ENCODE results near the gene PCDH9.

The PCDH9 gene

DNA sequence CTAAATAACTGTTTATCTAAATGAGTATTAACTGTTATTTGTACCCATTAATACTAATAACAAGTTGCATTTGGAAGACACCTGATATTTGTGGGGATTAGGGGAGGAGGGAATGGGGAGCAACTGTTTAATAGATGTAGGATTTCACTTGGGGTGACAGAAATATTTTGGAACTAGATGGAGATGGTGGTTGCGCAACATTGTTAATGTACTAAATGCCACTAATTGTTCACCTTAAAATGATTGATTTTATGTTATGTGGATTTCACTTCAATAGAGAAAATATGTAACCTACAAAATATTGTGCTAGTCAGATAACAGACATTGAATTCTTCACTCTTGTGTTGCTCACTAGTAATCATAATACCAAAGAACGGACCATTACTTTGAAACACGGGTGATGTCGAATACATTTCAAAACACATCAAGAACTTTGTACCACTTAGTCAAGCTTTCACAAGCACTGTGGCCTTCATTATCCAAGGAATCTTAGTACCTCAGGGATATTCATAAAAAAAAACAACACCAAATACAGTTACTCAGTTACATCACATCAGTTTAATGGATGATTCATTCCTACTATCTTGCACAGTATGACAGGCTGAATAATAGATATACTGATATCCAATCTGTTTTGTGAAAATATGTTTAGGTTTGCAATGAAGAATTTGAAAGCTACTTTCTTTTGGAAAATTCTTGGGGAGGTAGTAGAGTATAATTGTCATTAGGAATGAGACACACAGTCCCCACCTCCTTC is 721.8 kb downstream of the PCDH9 start:
- no peak overlapping the region for H3K27ac ChIP-seq
- no peaks in the 10 kb centered on the region for H3K36me3 ChIP-seq (ENCODE audit: insufficient read depth, low read length)
- H3K4me3 ChIP-seq: no peak overlapping the region
- no peak overlapping the region for H3K9ac ChIP-seq (ENCODE audit: insufficient read length)
- no peaks in the 10 kb centered on the region for H3K9me3 ChIP-seq (ENCODE audit: low read depth, low read length)
- DNase-seq (ENCODE audit: low read depth, low spot score): no peak
- TF ChIP-seq FOXP2 (optimal IDR thresholded peaks at IDR 0.05; ENCODE audit: control extremely low read depth, extremely low read length, insufficient read depth): no peak
- no peak for TF ChIP-seq EZH2 (IDR thresholded peaks at IDR 0.05)
- TF ChIP-seq POLR2AphosphoS5 (IDR thresholded peaks at IDR 0.05; ENCODE audit: borderline replicate concordance, low read depth, low read length): no peak

DNA sequence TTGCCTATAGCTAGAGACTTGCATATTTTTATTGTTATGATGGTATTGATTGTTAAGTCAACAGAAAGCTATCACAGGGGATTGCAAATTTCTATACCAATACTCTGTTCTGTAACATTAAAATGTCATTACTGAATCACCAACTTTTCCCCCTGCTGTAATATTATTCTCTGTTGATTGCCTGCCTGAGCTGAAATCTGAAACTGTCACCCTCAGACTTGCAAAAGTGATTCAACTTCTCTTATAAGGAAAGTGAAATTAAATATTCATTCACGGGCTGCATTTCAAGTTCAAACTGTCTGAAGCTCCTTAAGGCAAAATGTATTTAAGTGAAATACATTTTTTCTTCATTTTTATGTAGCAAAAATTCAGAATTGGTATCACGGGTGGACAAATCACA is 723.2 kb downstream of the PCDH9 start:
- Histone ChIP-seq H3K36me3 (ENCODE audit: insufficient read depth, low read length) (no peaks in the 10 kb centered on the region), H3K27ac (no peak overlapping the region), H3K4me3 (no peak overlapping the region), H3K9me3 (ENCODE audit: low read depth, low read length) (no peaks in the 10 kb centered on the region), H3K9ac (ENCODE audit: insufficient read length) (no peak overlapping the region)
- TF ChIP-seq FOXP2 (optimal IDR thresholded peaks at IDR 0.05; ENCODE audit: control extremely low read depth, extremely low read length, insufficient read depth) (no peak), POLR2AphosphoS5 (IDR thresholded peaks at IDR 0.05; ENCODE audit: borderline replicate concordance, low read depth, low read length) (no peak), EZH2 (IDR thresholded peaks at IDR 0.05) (no peak)
- DNase-seq (ENCODE audit: low read depth, low spot score): no peak

DNA sequence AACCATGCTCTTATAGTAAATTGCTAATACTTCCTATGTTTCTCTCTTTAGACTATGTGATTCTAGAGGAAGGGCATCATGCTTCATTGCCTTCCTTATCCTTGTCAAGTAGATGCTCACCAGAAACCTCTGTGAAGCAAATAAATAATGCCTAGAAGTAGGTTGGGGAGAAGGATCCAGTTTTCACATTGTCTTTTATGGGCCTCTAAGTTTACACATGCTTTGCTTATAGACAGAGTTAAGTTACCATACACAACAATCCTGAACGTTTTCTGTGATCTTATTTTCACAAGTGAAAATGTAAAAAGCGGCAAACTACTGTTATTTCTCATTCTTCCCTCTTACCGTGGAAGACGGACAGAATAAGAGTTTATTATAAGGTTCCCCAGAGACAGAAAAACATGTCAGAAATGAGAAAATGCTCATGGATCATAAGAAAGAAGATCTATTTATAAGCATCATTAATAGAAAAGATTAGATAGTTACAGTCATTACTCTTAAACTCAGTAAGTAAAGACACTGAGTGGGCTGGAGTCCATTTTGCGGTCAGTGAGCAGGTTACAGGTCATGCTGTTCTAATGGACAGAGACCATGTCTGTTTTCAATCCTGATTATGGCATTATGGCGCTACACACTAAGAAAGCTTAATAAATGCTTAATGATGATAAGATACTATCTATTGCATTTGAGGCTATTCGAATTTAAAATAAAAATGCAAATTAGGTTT is 723.9 kb downstream of the PCDH9 start:
- H3K4me3 ChIP-seq: no peak overlapping the region
- TF ChIP-seq FOXP2 (optimal IDR thresholded peaks at IDR 0.05; ENCODE audit: control extremely low read depth, extremely low read length, insufficient read depth) (no peak), EZH2 (IDR thresholded peaks at IDR 0.05) (no peak), POLR2AphosphoS5 (IDR thresholded peaks at IDR 0.05; ENCODE audit: borderline replicate concordance, low read depth, low read length) (no peak)

GRCh38 chr13:66503890-66504289 is 726.2 kb downstream of the PCDH9 start:
- Histone ChIP-seq H3K36me3 (ENCODE audit: insufficient read depth, low read length) (no peaks in the 10 kb centered on the region), H3K9ac (ENCODE audit: insufficient read length) (no peak overlapping the region), H3K9me3 (ENCODE audit: low read depth, low read length) (no peaks in the 10 kb centered on the region), H3K4me3 (no peak overlapping the region), H3K27ac (no peak overlapping the region)
- TF ChIP-seq POLR2AphosphoS5 (IDR thresholded peaks at IDR 0.05; ENCODE audit: borderline replicate concordance, low read depth, low read length) (no peak), EZH2 (IDR thresholded peaks at IDR 0.05) (no peak), FOXP2 (optimal IDR thresholded peaks at IDR 0.05; ENCODE audit: control extremely low read depth, extremely low read length, insufficient read depth) (no peak)
- DNase-seq (ENCODE audit: low read depth, low spot score): no peak

More for the DNA sequence above, 723.9 kb downstream of the PCDH9 start:
- Histone ChIP-seq H3K36me3 (ENCODE audit: insufficient read depth, low read length) (no peaks in the 10 kb centered on the region), H3K9ac (ENCODE audit: insufficient read length) (no peak overlapping the region), H3K9me3 (ENCODE audit: low read depth, low read length) (no peaks in the 10 kb centered on the region), H3K27ac (no peak overlapping the region)
- DNase-seq (ENCODE audit: low read depth, low spot score): no peak

- no peaks in the 10 kb centered on the region for H3K9me3 ChIP-seq (ENCODE audit: low read depth, low read length)
- H3K4me3 ChIP-seq: no peak overlapping the region
- TF ChIP-seq FOXP2 (optimal IDR thresholded peaks at IDR 0.05; ENCODE audit: control extremely low read depth, extremely low read length, insufficient read depth): no peak
- H3K9ac ChIP-seq (ENCODE audit: insufficient read length): no peak overlapping the region
- H3K36me3 ChIP-seq (ENCODE audit: insufficient read depth, low read length): no peaks in the 10 kb centered on the region
- no peak overlapping the region; the same call in 1 of the 2 replicates for H3K27ac ChIP-seq
- DNase-seq (ENCODE audit: low read depth, low spot score): no peak
These were observed 729.0 kb downstream of the PCDH9 start for GRCh38 chr13:66501181-66501580.

DNA sequence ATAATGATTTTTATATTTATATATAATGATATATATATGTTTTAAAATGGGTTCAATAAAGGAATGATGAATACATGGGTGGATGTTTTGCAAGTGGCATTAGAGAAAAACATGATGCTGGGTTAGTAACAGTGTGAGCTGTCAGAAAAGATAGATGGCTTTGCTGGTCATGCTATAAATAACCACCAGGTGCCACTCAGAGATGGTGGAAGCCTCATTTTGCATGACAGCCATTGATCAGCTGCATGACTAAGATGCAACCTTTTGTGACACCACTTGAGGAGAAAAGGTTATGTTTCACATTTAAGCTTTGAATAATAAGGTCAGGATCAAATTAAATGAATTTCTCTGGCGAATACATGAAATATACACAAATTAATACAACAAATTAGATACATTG is 737.7 kb downstream of the PCDH9 start:
- Histone ChIP-seq H3K9ac (ENCODE audit: insufficient read length) (no peak overlapping the region), H3K9me3 (ENCODE audit: low read depth, low read length) (no peaks in the 10 kb centered on the region), H3K27ac (no peak overlapping the region), H3K4me3 (no peak overlapping the region), H3K36me3 (ENCODE audit: insufficient read depth, low read length) (no peaks in the 10 kb centered on the region)
- no peak for DNase-seq (ENCODE audit: low read depth, low spot score)
- TF ChIP-seq POLR2AphosphoS5 (IDR thresholded peaks at IDR 0.05; ENCODE audit: borderline replicate concordance, low read depth, low read length): no peak

GRCh38 chr13:66491251-66491650 is 738.9 kb downstream of the PCDH9 start:
- Histone ChIP-seq H3K4me3 (no peak overlapping the region), H3K27ac (no peak overlapping the region), H3K36me3 (ENCODE audit: insufficient read depth, low read length) (no peaks in the 10 kb centered on the region), H3K9ac (ENCODE audit: insufficient read length) (no peak overlapping the region), H3K9me3 (ENCODE audit: low read depth, low read length) (no peaks in the 10 kb centered on the region)
- TF ChIP-seq POLR2AphosphoS5 (IDR thresholded peaks at IDR 0.05; ENCODE audit: borderline replicate concordance, low read depth, low read length): no peak
- TF ChIP-seq FOXP2 (optimal IDR thresholded peaks at IDR 0.05; ENCODE audit: control extremely low read depth, extremely low read length, insufficient read depth): no peak
- no peak for TF ChIP-seq EZH2 (IDR thresholded peaks at IDR 0.05)
- no peak for DNase-seq (ENCODE audit: low read depth, low spot score)

DNA sequence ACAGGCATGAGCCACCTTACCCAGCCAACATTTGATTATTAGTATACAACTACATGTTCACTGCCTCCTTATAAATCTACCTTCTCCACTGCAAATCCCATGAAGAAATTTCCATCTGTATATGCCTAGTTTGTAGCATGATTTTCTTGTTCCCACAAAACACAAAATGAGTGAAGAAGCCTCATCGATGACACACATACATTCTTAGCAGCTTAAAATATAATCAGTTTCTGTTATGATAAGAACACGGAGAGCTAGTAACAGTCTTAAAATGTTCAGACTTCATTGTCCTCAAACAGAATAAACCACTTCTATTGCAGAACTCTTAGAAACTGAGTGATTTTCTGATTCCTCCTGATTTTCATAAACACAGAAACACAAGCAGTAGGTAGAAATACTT is 740.5 kb downstream of the PCDH9 start:
- H3K4me3 ChIP-seq: no peak overlapping the region
- no peak overlapping the region for H3K27ac ChIP-seq
- no peak for DNase-seq (ENCODE audit: low read depth, low spot score)
- H3K9ac ChIP-seq (ENCODE audit: insufficient read length): no peak overlapping the region
- no peaks in the 10 kb centered on the region for H3K36me3 ChIP-seq (ENCODE audit: insufficient read depth, low read length)
- no peaks in the 10 kb centered on the region for H3K9me3 ChIP-seq (ENCODE audit: low read depth, low read length)
- no peak for TF ChIP-seq POLR2AphosphoS5 (IDR thresholded peaks at IDR 0.05; ENCODE audit: borderline replicate concordance, low read depth, low read length)
- no peak for TF ChIP-seq FOXP2 (optimal IDR thresholded peaks at IDR 0.05; ENCODE audit: control extremely low read depth, extremely low read length, insufficient read depth)
- TF ChIP-seq EZH2 (IDR thresholded peaks at IDR 0.05): no peak
